ENCODE data around the gene FGF12.
"Not testable (repeated sequence)": the region's sequence is repeated elsewhere in the genome, so short reads cannot be mapped to it uniquely, and the experiment has no call there.

The FGF12 gene

GRCh38 chr3:192577811-192578210 lies 149.5 kb downstream of the FGF12 start:
- DNase-seq (ENCODE audit: low spot score): no peak

DNA sequence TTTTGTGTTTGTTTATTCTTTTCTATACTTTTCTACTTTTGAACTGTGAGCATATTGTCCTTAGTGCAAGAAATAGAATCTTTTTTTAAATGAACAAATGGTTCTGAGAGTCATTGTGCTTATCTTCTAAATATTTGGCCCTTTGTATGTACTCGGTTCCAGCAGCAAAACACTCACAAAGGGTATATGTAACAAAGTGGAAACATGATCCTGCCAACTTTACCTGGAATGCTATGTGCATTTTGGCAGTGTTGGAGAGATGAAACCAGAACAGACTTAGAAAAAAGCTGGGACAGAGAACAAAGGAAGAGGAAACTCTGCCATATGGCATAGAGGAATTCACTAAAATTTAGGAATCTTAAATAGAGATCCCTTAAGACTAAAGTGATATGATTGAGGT lies 150.1 kb downstream of the FGF12 start:
- no peak for DNase-seq (ENCODE audit: low spot score)

DNA sequence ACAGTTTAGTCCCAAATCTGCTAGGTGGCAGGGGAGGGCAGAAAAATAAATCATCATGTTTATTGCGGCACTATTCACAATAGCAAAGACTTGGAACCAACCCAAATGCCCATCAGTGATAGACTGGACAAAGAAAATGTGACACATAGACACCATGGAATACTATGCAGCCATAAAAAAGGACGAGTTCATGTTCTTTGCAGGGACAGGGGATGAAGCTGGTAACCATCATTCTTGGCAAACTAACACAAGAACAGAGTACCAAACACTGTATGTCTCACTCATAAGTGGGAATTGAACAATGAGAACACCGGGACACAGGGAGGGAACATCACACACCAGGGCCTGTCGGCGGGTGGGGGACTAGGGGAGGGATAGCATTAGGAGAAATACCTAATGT lies 150.6 kb downstream of the FGF12 start:
- not testable (repeated sequence) for DNase-seq (ENCODE audit: low spot score)

GRCh38 chr3:192575879-192576506 lies 151.3 kb downstream of the FGF12 start:
- no peak for DNase-seq (ENCODE audit: low spot score)

- DNase-seq (ENCODE audit: low spot score): no peak
These were observed 154.1 kb downstream of the FGF12 start for GRCh38 chr3:192573240-192573639.

DNA sequence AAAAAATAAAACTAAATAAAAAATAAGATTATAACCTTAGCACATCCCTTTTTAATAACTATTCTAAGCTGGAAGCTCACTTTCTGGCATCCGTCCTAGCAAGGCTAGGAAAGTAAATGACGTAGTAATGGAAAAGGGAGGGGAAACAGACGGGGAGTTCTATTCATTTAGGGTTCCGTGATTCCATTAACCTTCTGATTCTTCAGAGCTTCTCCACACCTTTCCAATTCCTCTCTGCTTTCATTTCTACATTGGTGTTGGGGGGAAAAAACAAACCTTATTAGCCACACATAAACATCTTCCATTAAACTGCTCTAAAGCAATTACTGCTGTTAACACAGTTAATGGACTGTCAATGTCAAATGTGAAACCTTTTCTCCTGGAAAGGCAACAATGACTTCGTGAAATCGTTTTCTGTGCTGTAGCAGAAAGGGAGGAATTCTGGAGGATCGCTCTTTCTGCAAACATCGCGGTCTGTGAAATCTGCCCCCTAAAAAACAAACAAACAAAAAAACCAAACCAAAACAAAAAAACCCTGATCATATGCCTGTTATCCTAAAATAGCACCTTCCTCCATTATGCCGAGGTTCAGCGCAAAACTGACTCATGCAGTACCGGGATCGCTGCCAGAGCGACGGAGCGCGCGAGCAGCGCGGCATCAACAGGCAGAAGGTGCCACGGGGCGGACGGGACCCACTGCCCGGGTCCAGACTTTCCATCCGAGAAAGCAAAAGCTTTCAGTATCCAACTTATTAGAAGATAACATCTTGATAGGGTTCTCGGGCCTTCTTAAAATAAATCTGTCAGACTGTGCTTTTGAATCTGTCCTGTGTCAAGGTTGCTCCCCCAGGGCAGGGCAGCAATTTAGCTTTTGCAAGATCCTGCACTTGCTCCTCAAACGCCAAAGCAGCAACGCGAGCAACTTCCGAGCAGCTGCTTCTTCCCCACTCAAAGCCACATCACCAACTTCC lies 156.2 kb downstream of the FGF12 start:
- DNase-seq (ENCODE audit: low spot score): peak; percentile 29

- DNase-seq (ENCODE audit: low spot score): no peak
These were observed 157.0 kb downstream of the FGF12 start for GRCh38 chr3:192570315-192570714.

GRCh38 chr3:192566706-192567290 lies 160.5 kb downstream of the FGF12 start:
- peak; percentile 63 for DNase-seq (ENCODE audit: low spot score)

GRCh38 chr3:192564611-192565010 lies 162.7 kb downstream of the FGF12 start:
- DNase-seq (ENCODE audit: low spot score): no peak

DNA sequence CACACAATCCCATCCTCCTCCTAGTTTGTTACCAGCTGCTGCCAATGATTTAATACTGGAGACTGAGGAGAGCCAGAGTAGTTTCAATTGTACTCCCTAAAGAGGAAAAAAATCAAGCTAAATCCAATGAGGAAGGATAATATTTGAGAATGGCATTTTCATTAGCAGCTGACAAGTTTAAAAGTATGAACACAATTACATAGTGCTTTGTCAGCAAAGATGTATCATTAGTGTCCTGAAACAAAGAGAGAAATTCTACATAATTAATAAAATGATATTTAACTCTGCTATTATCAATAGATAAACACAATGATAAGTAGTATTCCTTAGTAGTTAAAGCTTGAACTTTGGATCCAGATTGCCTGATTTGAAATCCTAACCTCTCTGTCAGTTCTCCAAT lies 163.9 kb downstream of the FGF12 start:
- no peak for DNase-seq (ENCODE audit: low spot score)

DNA sequence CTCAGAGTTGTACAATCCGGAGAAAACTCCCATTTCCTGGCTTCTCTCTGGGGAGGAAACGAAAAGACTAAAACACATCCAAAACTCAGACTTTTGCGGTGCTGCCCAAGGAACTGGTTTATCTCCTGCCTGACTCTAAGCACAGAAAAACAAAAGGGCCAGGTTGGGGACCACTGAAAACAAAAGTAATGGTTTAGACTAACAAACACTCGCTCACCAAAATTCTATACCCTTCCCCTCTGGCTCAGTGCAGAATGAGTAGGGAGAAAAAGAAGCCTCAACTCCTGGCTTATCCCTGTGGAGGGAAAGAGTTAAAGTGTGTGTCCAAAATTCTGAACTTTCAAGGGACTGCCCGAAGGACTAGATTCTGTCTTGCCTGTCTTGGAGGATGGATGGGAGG lies 173.6 kb downstream of the FGF12 start:
- DNase-seq (ENCODE audit: low spot score): no peak

- DNase-seq (ENCODE audit: low spot score): no peak
These were observed 177.0 kb downstream of the FGF12 start for GRCh38 chr3:192550356-192550755.

GRCh38 chr3:192545333-192545732 lies 182.0 kb downstream of the FGF12 start:
- no peak for DNase-seq (ENCODE audit: low spot score)

DNA sequence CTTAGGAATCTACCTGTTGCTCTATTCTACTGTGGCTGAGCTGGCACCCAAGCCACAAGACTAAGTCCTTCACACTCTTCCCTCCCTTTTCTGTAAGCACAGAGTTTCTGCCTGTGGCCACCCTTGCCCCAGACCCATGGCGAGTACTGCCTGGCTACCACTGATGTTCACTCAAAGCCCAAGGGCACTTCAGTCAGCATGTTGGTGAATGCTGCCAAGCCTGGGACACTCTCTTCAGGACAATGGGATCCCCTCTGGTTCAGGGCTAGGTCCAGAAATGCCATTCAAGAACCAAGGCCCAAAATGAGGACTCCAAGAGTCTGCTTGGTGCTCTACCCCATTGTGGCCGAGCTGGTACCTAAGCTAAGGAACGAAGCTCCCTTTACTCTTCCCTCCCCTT lies 184.2 kb downstream of the FGF12 start:
- DNase-seq (ENCODE audit: low spot score): no peak

- no peak for DNase-seq (ENCODE audit: low spot score)
These were observed 210.5 kb downstream of the FGF12 start for GRCh38 chr3:192516820-192517219.

DNA sequence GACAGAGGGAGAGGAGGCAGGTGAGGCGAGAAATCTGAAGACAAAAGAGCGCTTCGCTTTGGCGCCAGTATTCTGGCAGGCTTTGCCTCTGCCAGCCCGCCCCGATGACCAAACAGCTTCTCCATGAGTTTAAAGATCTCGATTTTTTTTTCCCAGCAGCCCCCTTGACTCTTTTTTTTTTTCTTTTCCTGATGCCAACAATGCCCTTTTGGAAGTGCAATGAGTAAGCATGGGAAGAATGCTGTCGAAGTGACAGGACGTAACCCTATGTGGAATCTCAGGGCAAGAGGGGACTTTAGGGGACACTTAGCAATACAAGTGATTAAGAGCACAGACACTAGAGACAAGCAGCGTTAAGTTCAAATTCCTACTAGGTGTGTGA lies 211.7 kb downstream of the FGF12 start:
- DNase-seq (ENCODE audit: low spot score): no peak

GRCh38 chr3:192514754-192515663 lies 212.3 kb downstream of the FGF12 start:
- peak; percentile 4 for DNase-seq (ENCODE audit: low spot score)

DNA sequence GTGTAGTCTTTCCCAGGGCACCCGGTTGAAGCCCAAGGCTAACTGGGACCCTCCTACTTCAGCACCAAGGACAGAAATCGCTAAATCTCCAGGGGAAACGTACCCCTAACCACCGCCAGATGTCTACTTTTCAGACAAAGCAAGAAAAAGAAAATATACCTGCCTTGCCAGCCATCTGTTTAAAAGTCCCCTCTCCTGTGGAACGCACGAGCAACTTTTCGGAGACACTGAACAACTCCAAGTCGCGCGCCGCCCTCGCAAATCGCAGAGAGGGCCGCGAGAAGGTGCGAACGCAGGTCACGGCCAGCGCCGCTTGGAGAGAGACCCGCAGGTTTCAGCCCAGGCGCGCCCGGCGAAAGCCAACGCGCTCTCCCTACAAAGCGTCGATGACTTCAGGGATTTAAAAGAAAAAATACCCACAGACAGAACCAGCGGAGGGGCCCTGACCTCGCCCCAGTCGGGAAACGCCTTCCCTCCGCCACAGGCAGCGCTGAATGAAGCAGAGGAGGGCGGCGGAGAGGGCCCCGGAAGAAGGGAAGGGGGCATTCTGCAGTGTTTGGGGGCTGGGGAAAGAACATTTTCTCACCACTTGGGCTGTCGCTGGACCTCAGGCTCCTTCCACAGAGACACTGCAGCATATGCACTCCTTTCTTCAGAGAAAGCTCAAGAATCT lies 213.1 kb downstream of the FGF12 start:
- peak; percentile 10 for DNase-seq (ENCODE audit: low spot score)

- DNase-seq (ENCODE audit: low spot score): no peak
These were observed 221.6 kb downstream of the FGF12 start for GRCh38 chr3:192505731-192506130.

DNA sequence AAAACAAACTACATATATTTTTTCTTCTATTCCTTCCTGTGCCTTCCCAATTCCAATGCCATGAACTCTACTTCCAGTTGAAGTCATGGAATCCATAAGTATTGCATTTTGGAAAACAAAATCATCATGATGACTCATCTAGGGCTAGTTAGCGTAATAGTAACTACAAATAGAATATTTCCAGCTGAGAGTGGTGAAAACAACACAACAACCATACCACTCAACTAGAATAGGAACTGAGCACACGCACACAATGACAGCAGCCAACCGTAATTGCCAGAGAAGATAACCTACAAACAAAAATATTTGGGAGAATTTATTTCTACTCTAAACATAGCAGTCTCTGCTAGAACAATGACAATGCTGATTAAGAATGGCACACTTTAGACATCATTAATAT lies 225.9 kb downstream of the FGF12 start:
- DNase-seq (ENCODE audit: low spot score): no peak

DNA sequence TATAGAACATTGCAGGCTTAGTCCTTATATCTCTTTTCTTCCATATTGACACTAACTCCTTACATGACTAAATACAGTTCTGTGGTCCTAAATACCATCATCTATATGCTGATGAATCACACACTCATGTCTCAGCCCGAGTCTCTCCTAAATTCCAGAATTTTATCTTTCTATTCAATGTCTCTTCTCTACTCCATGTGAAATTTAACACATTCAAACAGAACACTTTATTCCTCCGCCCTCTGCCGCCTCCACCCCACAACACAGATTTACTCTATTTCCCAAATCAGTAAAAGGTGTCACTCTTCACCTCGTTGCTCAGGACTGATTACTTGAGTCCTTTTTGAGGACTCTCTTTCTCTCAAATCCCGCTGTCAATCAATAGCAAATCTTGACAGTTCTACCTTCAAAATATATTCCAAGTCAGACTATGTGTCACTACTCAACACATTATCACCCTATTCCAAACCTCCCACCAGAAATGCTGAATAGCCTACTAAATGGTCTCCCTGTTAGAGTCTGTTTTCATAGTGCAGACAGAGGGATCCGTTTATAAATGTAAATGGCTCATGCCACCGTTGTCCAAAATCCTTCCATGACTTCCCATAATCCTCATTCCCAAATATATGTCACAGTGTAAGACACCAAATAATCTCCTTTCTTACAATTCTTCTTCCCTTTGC lies 230.3 kb downstream of the FGF12 start:
- no peak for DNase-seq (ENCODE audit: low spot score)

All from AG08396 (cell line).